Hepatocyte (in vitro differentiated cells): Measurements from ENCODE around the gene EXOC3L4.
"Not testable (repeated sequence)": the region's sequence is repeated elsewhere in the genome, so short reads cannot be mapped to it uniquely, and the experiment has no call there.

Experiments used
- EZH2 ChIP-seq: fragments of 200-600 bp; sonication (generic); IDR thresholded peaks from 2 replicates; pipeline ENCODE4 v1.6.1; 2016; ENCODE audit warnings: antibody characterized with exemption, mild to moderate bottlenecking, borderline replicate concordance
- TF ChIP-seq, protein P1 (sequence below): fragments of 200-600 bp; sonication (generic); IDR thresholded peaks from 2 replicates; pipeline ENCODE4 v1.5.1; 2016; ENCODE audit warnings: antibody characterized with exemption, mild to moderate bottlenecking; ENCODE audit not compliant: poor library complexity

DNA sequence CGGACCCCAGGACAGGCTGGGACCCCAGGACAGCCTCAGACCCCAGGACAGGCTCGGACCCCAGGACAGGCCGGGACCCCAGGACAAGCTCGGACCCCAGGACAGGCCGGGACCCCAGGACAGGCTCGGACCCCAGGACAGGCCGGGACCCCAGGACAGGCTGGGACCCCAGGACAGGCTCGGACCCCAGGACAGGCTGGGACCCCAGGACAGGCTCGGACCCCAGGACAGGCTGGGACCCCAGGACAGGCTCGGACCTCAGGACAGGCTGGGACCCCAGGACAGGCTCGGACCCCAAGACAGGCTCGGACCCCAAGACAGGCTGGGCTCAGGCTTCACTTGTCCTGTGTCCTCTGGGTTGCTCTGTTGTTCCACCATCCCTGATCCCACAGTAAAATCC lies 60.9 kb downstream of the EXOC3L4 start:
- TF ChIP-seq, protein P1, sequence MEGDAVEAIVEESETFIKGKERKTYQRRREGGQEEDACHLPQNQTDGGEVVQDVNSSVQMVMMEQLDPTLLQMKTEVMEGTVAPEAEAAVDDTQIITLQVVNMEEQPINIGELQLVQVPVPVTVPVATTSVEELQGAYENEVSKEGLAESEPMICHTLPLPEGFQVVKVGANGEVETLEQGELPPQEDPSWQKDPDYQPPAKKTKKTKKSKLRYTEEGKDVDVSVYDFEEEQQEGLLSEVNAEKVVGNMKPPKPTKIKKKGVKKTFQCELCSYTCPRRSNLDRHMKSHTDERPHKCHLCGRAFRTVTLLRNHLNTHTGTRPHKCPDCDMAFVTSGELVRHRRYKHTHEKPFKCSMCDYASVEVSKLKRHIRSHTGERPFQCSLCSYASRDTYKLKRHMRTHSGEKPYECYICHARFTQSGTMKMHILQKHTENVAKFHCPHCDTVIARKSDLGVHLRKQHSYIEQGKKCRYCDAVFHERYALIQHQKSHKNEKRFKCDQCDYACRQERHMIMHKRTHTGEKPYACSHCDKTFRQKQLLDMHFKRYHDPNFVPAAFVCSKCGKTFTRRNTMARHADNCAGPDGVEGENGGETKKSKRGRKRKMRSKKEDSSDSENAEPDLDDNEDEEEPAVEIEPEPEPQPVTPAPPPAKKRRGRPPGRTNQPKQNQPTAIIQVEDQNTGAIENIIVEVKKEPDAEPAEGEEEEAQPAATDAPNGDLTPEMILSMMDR, result not testable (repeated sequence)
- TF ChIP-seq EZH2, result not testable (repeated sequence)
